PC-3 (cell line): ENCODE data around the gene PLXNB3. TPM values are rescaled to one million over a fixed set of nuclear protein-coding genes. Genes with fewer than 3 reads are reported as not detected.

ENCODE experiments used
- ATAC-seq: fragments of 200-7000 bp; cut with Tn5 transposase; 2 replicates; pipeline ENCODE4 v1.9.1; 2020; ENCODE audit warnings: mild to moderate bottlenecking, moderate library complexity
- BruUV-seq: library from RNA; stranded (reverse); fragments of 400-500 nt; replicated peaks from 2 replicates; lab custom pipeline; 2021; lab: Mats Ljungman, UMichigan
- CTCF ChIA-PET: fragments of 300-600 bp; sonication (Branson Sonifier 250); formaldehyde crosslinking; loops from one replicate; lab custom pipeline; 2022; ENCODE audit warnings: antibody characterized with exemption; lab: Charles Lee
- POLR2A ChIA-PET: fragments of 300-600 bp; sonication (Branson Sonifier 250); formaldehyde crosslinking; loops from one replicate; lab custom pipeline; 2022; ENCODE audit warnings: antibody characterized with exemption; ENCODE audit not compliant: unreplicated experiment; lab: Charles Lee
- DNase-seq: peaks from one replicate; pipeline ENCODE4 v3.0.0-alpha.2; 2015
- H2AFZ ChIP-seq: fragments of 300-600 bp; sonication (generic); 2 replicates; pipeline ENCODE4 v1.6.0; 2016; ENCODE audit warnings: antibody characterized with exemption, low read length
- H3F3A ChIP-seq: fragments of 300-600 bp; sonication (generic); one replicate; pipeline ENCODE4 v1.6.0; 2017; ENCODE audit warnings: antibody characterized with exemption, low read length, control low read depth, mild to moderate bottlenecking; ENCODE audit not compliant: unreplicated experiment
- H3K27ac ChIP-seq: fragments of 300-600 bp; sonication (generic); 2 replicates; pipeline ENCODE4 v1.5.1; 2016; ENCODE audit warnings: mild to moderate bottlenecking, low read length
- H3K27me3 ChIP-seq: fragments of 300-600 bp; sonication (generic); 2 replicates; pipeline ENCODE4 v1.6.1; 2016; ENCODE audit warnings: low read length, mixed read lengths
- H3K36me3 ChIP-seq: fragments of 300-600 bp; sonication (generic); 2 replicates; pipeline ENCODE4 v1.6.1; 2016; ENCODE audit warnings: low read depth, mixed run types, low read length, mixed read lengths
- H3K4me1 ChIP-seq: fragments of 300-600 bp; sonication (generic); 2 replicates; pipeline ENCODE4 v1.5.1; 2016; ENCODE audit warnings: low read length; ENCODE audit not compliant: insufficient read depth
- H3K4me2 ChIP-seq: fragments of 300-600 bp; sonication (generic); 2 replicates; pipeline ENCODE4 v1.6.0; 2016; ENCODE audit warnings: low read length
- H3K4me3 ChIP-seq: fragments of 300-600 bp; sonication (generic); 2 replicates; pipeline ENCODE4 v1.5.1; 2016; ENCODE audit warnings: mild to moderate bottlenecking, low read length, mixed read lengths
- H3K79me2 ChIP-seq: fragments of 300-600 bp; sonication (generic); 2 replicates; pipeline ENCODE4 v1.6.1; 2017; ENCODE audit warnings: low read length, mixed read lengths
- H3K9ac ChIP-seq: fragments of 300-600 bp; sonication (generic); 2 replicates; pipeline ENCODE4 v1.6.0; 2016; ENCODE audit warnings: mild to moderate bottlenecking, low read length
- H3K9me2 ChIP-seq: fragments of 300-600 bp; sonication (generic); replicated peaks from 2 replicates; pipeline ENCODE4 v1.6.1; 2016; ENCODE audit warnings: mixed run types, low read length, mixed read lengths
- H3K9me3 ChIP-seq: fragments of 300-600 bp; sonication (generic); 2 replicates; pipeline ENCODE4 v1.6.1; 2016; ENCODE audit warnings: low read length, mixed read lengths
- H4K20me1 ChIP-seq: fragments of 300-600 bp; sonication (generic); 2 replicates; pipeline ENCODE4 v1.6.1; 2016; ENCODE audit warnings: low read length, mixed read lengths
- EZH2 ChIP-seq: fragments of 300-600 bp; sonication (generic); IDR thresholded peaks from one replicate; pipeline ENCODE4 v1.6.1; 2017; ENCODE audit warnings: antibody characterized with exemption, mild to moderate bottlenecking, low read length; ENCODE audit not compliant: unreplicated experiment
- EZH2phosphoT487 ChIP-seq: fragments of 300-600 bp; sonication (generic); IDR thresholded peaks from 2 replicates; pipeline ENCODE4 v1.6.1; 2018; ENCODE audit warnings: mild to moderate bottlenecking, antibody characterized with exemption, low read length, borderline replicate concordance
- intact Hi-C: fragments of 100-400 bp; cut with micrococcal nuclease; formaldehyde crosslinking; loops from 2 replicates; pipeline ENCODE4 v1.9.0; 2023
- total RNA-seq: library from RNA; depleted of rRNA; stranded (reverse); fragments of >200 nt; gene quantifications from 2 replicates; pipeline ENCODE4 v1.2.3, GENCODE V29; 2014
- TF ChIP-seq, protein P1 (sequence below): fragments of 300-600 bp; sonication (generic); conservative IDR thresholded peaks from 2 replicates; pipeline ENCODE4 v1.5.1; 2017; ENCODE audit warnings: antibody characterized with exemption, low read depth, mild to moderate bottlenecking, low read length

The PLXNB3 gene
- total RNA-seq, 1 experiment from 2014 or later: 27.3 TPM

DNA sequence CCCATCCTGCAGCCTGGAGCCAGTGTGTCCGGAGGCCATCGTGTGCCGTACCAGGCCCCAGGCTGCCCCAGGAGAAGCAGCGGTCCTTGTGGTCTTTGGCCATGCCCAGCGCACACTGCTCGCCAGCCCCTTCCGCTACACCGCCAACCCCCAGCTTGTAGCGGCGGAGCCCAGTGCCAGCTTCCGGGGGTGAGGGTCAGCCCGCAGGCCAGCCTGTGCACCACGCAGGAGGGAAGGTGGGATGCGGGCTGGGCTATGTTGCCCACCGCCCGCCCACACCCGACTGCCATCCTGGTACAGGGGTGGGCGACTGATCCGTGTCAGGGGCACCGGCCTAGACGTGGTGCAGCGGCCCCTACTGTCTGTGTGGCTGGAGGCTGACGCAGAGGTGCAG, 9.2 kb downstream of the PLXNB3 start:
- no peaks in the 10 kb centered on the region for H3F3A ChIP-seq
- no peaks in the 10 kb centered on the region for H3K4me1 ChIP-seq
- H3K36me3 ChIP-seq: peaks cover 2% of the 10 kb centered on the region; the same call in 1 of the 2 replicates
- H3K4me3 ChIP-seq: no peak overlapping the region
- H3K4me2 ChIP-seq: no peak overlapping the region
- TF ChIP-seq EZH2phosphoT487 (no peak), EZH2 (no peak)
- TF ChIP-seq, protein P1, sequence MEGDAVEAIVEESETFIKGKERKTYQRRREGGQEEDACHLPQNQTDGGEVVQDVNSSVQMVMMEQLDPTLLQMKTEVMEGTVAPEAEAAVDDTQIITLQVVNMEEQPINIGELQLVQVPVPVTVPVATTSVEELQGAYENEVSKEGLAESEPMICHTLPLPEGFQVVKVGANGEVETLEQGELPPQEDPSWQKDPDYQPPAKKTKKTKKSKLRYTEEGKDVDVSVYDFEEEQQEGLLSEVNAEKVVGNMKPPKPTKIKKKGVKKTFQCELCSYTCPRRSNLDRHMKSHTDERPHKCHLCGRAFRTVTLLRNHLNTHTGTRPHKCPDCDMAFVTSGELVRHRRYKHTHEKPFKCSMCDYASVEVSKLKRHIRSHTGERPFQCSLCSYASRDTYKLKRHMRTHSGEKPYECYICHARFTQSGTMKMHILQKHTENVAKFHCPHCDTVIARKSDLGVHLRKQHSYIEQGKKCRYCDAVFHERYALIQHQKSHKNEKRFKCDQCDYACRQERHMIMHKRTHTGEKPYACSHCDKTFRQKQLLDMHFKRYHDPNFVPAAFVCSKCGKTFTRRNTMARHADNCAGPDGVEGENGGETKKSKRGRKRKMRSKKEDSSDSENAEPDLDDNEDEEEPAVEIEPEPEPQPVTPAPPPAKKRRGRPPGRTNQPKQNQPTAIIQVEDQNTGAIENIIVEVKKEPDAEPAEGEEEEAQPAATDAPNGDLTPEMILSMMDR: no peak
- H3K79me2 ChIP-seq: no peaks in the 10 kb centered on the region
- no TSS peak for BruUV-seq
- H2AFZ ChIP-seq: no peak overlapping the region
- H3K9me2 ChIP-seq: no peaks in the 10 kb centered on the region
- H3K27me3 ChIP-seq: no peaks in the 10 kb centered on the region
- no peak overlapping the region for H3K9ac ChIP-seq
- DNase-seq: no peak
- no peak overlapping the region for H3K27ac ChIP-seq
- ChIA-PET POLR2A (no interaction called here), CTCF (no interaction called here)
- no peaks in the 10 kb centered on the region for H3K9me3 ChIP-seq
- intact Hi-C loops: no loop called here
- no peaks in the 10 kb centered on the region for H4K20me1 ChIP-seq
- no peak for ATAC-seq

- CTCF ChIA-PET: no interaction called here
- Histone ChIP-seq H3K9me3 (no peaks in the 10 kb centered on the region), H3K9me2 (no peaks in the 10 kb centered on the region), H3K27me3 (no peaks in the 10 kb centered on the region), H2AFZ (no peak overlapping the region), H3K79me2 (no peaks in the 10 kb centered on the region), H3F3A (no peaks in the 10 kb centered on the region), H3K4me1 (no peaks in the 10 kb centered on the region), H3K36me3 (peaks cover 2% of the 10 kb centered on the region; the same call in 1 of the 2 replicates), H3K9ac (no peak overlapping the region), H3K4me3 (no peak overlapping the region), H3K27ac (no peak overlapping the region), H3K4me2 (no peak overlapping the region), H4K20me1 (no peaks in the 10 kb centered on the region)
- ATAC-seq: no peak
- intact Hi-C loops: no loop called here
- POLR2A ChIA-PET: no interaction called here
- TF ChIP-seq EZH2phosphoT487: no peak
- TF ChIP-seq, protein P1: no peak
- TF ChIP-seq EZH2: no peak
- BruUV-seq: no TSS peak
- DNase-seq: no peak
Observed at GRCh38 chrX:153773741-153774575, 9.9 kb downstream of the PLXNB3 start.
